Endothelial cell (in vitro differentiated cells): ENCODE measurements around the gene SPDYE11. TPM values are rescaled to one million over a fixed set of nuclear protein-coding genes. Genes with fewer than 3 reads are reported as not detected.
"Not testable (repeated sequence)": the region's sequence is repeated elsewhere in the genome, so short reads cannot be mapped to it uniquely, and the experiment has no call there.

Experiments used
- DNase-seq: peaks from one replicate; pipeline ENCODE4 v3.0.0; 2021; ENCODE audit warnings: low spot score
- H3K27ac Mint-ChIP-seq: one replicate; pipeline ENCODE4 v1.8.0; 2021; ENCODE audit warnings: mixed read lengths, inconsistent platforms; ENCODE audit not compliant: unreplicated experiment
- H3K27me3 Mint-ChIP-seq: one replicate; pipeline ENCODE4 v1.8.0; 2021; ENCODE audit warnings: mild to moderate bottlenecking, moderate library complexity, mixed read lengths, inconsistent platforms; ENCODE audit not compliant: unreplicated experiment
- H3K36me3 Mint-ChIP-seq: one replicate; pipeline ENCODE4 v1.8.0; 2021; ENCODE audit warnings: mild to moderate bottlenecking, low read depth, mixed read lengths, inconsistent platforms; ENCODE audit not compliant: unreplicated experiment
- H3K4me1 Mint-ChIP-seq: one replicate; pipeline ENCODE4 v1.8.0; 2021; ENCODE audit warnings: mild to moderate bottlenecking, mixed read lengths, inconsistent platforms; ENCODE audit not compliant: unreplicated experiment
- H3K4me3 Mint-ChIP-seq: one replicate; pipeline ENCODE4 v1.8.0; 2021; ENCODE audit warnings: mild to moderate bottlenecking, mixed read lengths, inconsistent platforms; ENCODE audit not compliant: unreplicated experiment
- H3K9me3 Mint-ChIP-seq: one replicate; pipeline ENCODE4 v1.8.0; 2021; ENCODE audit warnings: mixed read lengths, inconsistent platforms; ENCODE audit not compliant: unreplicated experiment
- long read RNA-seq: library from polyadenylated mRNA; unstranded; transcript quantifications from one replicate; pipeline ENCODE4 v2.0.0, GENCODE V29; 2020; ENCODE audit not compliant: unreplicated experiment
- total RNA-seq: library from RNA; stranded (reverse); fragmentation: NEBNext Ultra II Directional; extraction: Animal tissue kit (Norgen Biotek cat#: 25700); gene quantifications from one replicate; pipeline ENCODE4 v1.2.1, GENCODE V29; 2021; ENCODE audit not compliant: unreplicated experiment

The SPDYE11 gene, protein sequence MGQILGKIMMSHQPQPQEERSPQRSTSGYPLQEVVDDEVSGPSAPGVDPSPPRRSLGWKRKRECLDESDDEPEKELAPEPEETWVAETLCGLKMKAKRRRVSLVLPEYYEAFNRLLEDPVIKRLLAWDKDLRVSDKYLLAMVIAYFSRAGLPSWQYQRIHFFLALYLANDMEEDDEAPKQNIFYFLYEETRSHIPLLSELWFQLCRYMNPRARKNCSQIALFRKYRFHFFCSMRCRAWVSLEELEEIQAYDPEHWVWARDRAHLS
- total RNA-seq = 0.13 TPM
- long read RNA-seq = 0 reads

DNA sequence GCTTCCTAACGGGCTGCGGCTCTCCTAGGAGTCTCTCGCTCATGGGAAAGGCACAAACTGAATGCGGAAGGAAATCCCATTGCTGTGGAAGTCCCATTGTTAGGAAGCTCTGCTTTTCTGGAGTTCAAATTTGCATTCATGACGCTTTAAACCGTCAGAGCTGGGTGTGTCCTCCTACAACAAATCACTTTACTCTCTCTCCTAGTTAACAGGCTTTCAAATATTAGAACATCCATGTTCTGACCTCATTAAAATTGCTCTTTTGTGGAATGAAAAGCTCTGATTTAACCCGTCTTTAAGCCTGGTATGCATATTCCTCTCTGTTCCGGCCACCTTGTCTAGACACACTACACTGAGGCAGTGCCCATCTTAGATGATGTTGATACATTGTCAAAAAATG is at the start of gene SPDYE11:
SPDYE11 (minus strand) TSS at position 101 of the 400 bp plus-strand sequence. CDS start 1,800 bp downstream, outside the sequence.
- not testable (repeated sequence) for H3K27ac Mint-ChIP-seq, DNase-seq, H3K9me3 Mint-ChIP-seq

DNA sequence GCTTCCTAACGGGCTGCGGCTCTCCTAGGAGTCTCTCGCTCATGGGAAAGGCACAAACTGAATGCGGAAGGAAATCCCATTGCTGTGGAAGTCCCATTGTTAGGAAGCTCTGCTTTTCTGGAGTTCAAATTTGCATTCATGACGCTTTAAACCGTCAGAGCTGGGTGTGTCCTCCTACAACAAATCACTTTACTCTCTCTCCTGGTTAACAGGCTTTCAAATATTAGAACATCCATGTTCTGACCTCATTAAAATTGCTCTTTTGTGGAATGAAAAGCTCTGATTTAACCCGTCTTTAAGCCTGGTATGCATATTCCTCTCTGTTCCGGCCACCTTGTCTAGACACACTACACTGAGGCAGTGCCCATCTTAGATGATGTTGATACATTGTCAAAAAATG is 28.2 kb upstream of the SPDYE11 start, which contains the start of gene SPDYE9:
SPDYE9 (minus strand) TSS at position 101 of the 400 bp plus-strand sequence. CDS start 1,800 bp downstream, outside the sequence.
- H3K27me3 Mint-ChIP-seq, H3K4me3 Mint-ChIP-seq, DNase-seq, H3K9me3 Mint-ChIP-seq, H3K4me1 Mint-ChIP-seq, H3K36me3 Mint-ChIP-seq, H3K27ac Mint-ChIP-seq: not testable (repeated sequence)

More for the DNA sequence above, at the start of gene SPDYE11:
- H3K4me3 Mint-ChIP-seq, H3K27me3 Mint-ChIP-seq, H3K36me3 Mint-ChIP-seq, H3K4me1 Mint-ChIP-seq: not testable (repeated sequence)

DNA sequence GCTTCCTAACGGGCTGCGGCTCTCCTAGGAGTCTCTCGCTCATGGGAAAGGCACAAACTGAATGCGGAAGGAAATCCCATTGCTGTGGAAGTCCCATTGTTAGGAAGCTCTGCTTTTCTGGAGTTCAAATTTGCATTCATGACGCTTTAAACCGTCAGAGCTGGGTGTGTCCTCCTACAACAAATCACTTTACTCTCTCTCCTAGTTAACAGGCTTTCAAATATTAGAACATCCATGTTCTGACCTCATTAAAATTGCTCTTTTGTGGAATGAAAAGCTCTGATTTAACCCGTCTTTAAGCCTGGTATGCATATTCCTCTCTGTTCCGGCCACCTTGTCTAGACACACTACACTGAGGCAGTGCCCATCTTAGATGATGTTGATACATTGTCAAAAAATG is 28.0 kb downstream of the SPDYE11 start, which contains the start of gene SPDYE8:
SPDYE8 (minus strand) TSS at position 101 of the 400 bp plus-strand sequence. CDS start 1,800 bp downstream, outside the sequence.
- H3K9me3 Mint-ChIP-seq, H3K27me3 Mint-ChIP-seq, DNase-seq, H3K36me3 Mint-ChIP-seq, H3K27ac Mint-ChIP-seq, H3K4me1 Mint-ChIP-seq, H3K4me3 Mint-ChIP-seq: not testable (repeated sequence)

DNA sequence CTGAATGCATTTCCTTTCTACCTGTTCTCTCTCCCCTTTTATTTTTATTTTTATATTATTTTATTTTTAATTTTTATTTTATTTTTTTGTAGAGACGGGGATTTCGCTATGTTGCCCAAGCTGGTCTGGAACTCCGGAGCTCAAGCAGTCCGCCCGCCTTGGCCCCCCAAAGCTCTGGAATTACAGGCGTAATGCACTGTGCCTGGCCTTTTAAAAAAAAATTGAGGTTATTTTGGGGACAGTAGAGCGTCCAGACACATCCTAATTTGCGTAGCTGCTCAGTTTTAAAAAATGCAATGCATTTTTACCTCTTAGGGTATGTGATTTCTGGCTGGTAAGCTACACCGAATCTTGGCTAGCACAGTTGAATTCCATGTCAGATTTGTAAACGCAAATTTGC is 51.2 kb downstream of the SPDYE11 start:
- DNase-seq, H3K27me3 Mint-ChIP-seq, H3K4me1 Mint-ChIP-seq, H3K36me3 Mint-ChIP-seq, H3K4me3 Mint-ChIP-seq, H3K27ac Mint-ChIP-seq, H3K9me3 Mint-ChIP-seq: not testable (repeated sequence)

DNA sequence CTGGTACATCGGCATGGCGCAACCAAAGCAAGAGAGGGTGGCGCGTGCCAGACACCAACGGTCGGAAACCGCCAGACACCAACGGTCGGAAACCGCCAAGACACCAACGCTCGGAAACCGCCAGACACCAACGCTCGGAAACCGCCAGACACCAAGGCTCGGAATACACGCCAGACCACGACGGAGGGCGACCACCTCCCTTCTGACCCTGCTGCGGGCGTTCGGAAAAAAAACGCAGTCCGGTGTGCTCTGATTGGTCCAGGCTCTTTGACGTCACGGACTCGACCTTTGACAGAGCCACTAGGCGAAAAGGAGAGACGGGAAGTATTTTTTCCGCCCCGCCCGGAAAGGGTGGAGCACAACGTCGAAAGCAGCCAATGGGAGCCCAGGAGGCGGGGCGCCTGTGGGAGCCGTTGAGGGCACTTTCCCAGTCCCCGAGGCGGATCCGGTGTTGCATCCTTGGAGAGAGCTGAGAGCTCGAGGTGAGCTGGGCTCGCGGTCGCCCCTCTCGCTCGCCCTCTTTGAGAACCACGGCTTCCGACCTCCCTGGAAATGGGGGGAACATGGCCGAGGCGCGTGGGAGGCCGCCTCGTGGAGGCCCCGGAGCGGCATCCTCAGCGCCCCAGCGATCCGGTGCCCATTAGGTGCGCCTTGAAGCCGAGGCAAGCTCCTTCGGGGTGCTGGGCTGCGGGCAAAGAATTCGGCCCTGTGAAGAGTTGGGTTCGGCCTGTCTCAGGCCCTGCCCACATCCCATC is 51.8 kb downstream of the SPDYE11 start:
- H3K27me3 Mint-ChIP-seq, H3K9me3 Mint-ChIP-seq, H3K36me3 Mint-ChIP-seq, H3K4me1 Mint-ChIP-seq: not testable (repeated sequence)
- Mint-ChIP-seq H3K27ac (peak overlapping the region; percentile 92), H3K4me3 (peak overlapping the region; percentile 96)
- peak; percentile 74 for DNase-seq

DNA sequence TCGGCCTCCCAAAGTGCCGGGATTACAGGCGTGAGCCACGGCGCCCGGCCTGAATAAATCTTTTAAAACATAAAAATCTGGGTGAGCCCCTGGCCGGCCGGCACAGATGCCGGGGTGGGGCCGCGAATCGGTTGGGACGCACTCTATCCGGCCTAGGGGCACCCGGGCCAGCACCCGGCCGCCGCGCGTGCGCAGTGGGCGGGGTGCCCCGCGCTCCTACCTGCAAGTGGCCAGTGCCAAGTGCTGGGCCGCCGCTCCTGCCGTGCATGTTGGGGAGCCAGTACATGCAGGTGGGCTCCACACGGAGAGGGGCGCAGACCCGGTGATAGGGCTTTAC is 52.4 kb downstream of the SPDYE11 start:
- peak; percentile 67 for DNase-seq
- not testable (repeated sequence) for H3K36me3 Mint-ChIP-seq, H3K27me3 Mint-ChIP-seq, H3K9me3 Mint-ChIP-seq, H3K4me1 Mint-ChIP-seq
- peak overlapping the region; percentile 92 for H3K27ac Mint-ChIP-seq
- H3K4me3 Mint-ChIP-seq = peak overlapping the region; percentile 96

DNA sequence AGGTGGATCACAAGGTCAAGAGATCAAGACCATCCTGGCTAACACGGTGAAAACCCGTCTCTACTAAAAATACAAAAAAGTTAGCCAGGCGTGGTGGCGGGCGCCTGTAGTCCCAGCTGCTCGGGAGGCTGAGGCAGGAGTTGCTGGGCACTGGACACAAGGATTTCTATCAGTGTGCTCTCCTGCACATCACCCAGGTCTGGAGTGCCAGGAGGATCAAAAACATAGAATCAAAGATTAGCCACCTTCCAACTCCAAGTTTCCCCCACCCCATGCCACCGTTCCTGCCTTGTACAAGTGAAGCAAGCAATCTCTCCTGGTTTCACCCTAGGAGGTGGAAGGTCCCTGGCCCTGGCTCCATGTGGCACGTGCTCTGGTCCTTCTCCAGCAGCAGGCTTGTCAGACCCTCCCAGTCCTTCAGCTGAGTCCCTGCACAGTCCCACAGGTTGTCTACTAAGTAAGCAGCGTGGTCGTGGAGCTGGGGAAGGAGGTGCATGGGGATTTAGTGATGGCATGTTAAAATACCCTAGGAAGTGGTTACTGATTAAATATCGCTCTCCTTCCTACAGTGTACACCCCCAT is 59.7 kb downstream of the SPDYE11 start:
- not testable (repeated sequence) for H3K36me3 Mint-ChIP-seq, H3K4me3 Mint-ChIP-seq, H3K27me3 Mint-ChIP-seq, H3K4me1 Mint-ChIP-seq, H3K9me3 Mint-ChIP-seq, DNase-seq, H3K27ac Mint-ChIP-seq

Other genes with a start within 250 kb of the SPDYE11 start
- 1.9 TPM for gene TYW1B, start 229.7 kb downstream of the SPDYE11 start, total RNA-seq
- 40.9 TPM for gene POM121, start 132.8 kb downstream of the SPDYE11 start, total RNA-seq
- 1.0 TPM for gene TRIM74, start 88.4 kb downstream of the SPDYE11 start, total RNA-seq
- 0.13 TPM for gene SPDYE8, start 28.1 kb downstream of the SPDYE11 start, total RNA-seq
- gene SPDYE9, start 28.1 kb upstream of the SPDYE11 start, total RNA-seq = 0.13 TPM